H54 (cell line): ENCODE results near the gene GRM4.

Source experiments
- DNase-seq: peaks from one replicate; pipeline ENCODE4 v3.0.0; 2011; ENCODE audit warnings: low spot score, mixed read lengths; ENCODE audit not compliant: insufficient read length
- FAIRE-seq: peaks from 3 replicates; lab custom pipeline; 2011; peaks lifted over from hg19 to GRCh38; lab: Jason Lieb, UNC
- POLR2A ChIP-seq: IDR thresholded peaks from 2 replicates; pipeline ENCODE4 v1.6.1; 2011; ENCODE audit warnings: low read depth, mild to moderate bottlenecking, low read length

Gene GRM4

DNA sequence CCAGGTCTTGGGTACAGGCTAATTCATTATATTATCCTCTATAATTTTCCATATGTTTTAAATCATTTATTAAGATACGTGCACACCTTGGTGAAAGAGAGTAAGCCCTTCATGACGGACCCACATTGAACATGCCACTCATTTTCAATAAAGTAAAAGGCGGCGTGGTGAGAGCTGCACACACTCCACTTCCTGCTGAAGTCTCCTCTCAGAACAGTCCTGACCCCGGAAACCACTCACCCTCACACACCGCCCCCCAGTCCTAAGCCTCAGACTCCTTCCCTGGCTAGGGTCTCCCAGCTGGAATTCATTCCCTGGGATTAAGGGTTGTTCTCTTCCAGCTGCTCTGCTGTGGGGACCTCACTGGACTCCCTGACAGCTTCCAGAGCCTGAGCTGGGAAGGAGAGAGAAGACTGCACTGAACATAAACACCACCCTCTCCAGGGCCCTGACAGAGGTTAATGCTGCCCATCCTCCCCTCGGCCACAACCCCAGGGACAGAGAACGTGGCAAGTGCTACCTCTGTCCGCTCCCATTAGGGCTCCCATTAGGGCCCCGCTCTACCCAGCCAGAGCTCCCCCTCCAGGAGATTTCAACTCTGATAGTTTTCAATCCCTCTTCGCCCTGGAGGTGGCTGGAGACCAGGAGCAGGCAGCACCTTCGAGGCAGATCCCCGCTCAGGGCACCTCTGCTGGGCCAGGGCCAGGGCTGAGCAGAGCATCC, 24.8 kb downstream of the GRM4 start:
- no peak for FAIRE-seq
- no peak for DNase-seq
- no peak for TF ChIP-seq POLR2A

DNA sequence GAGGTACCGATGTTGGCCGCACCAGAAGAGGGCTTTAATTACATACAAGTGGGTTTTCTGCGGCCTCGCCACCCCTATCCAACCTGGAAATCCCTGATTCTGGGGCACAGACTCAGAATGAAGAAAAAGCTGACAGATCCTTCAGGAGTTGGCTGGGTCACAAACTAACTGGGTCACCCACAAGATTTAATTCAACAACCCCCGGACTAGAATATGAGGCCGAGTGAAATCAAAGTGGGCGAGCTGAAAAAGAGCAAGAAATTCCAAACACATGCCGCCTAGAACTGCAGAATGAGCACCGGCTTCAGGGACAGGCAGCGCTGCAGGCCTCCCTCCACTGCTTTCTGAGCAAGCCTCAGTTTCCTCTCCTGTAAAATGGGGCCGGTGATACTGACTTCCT, 30.0 kb downstream of the GRM4 start:
- DNase-seq = no peak
- FAIRE-seq = no peak
- no peak for TF ChIP-seq POLR2A

DNA sequence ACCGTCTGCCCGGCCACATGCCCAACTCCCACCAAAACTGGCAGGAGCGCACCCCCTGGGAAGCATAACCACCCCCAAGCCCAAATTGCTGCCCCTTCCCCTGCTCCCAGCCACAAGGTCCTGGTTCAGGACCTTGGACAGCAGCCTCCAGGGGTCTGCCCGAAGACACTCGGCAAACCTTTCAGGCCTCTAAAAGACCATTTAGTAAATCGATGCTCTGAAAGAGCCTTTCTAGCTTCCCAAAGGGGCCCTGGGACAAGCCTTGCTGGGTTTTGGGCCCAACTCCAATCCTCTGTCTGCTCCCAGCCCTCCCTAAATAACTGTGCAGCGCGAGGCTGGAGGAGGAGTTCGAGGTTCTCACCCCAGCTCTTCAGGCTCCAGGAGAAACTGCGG, 30.5 kb downstream of the GRM4 start:
- no peak for TF ChIP-seq POLR2A
- no peak for DNase-seq
- FAIRE-seq = no peak

DNA sequence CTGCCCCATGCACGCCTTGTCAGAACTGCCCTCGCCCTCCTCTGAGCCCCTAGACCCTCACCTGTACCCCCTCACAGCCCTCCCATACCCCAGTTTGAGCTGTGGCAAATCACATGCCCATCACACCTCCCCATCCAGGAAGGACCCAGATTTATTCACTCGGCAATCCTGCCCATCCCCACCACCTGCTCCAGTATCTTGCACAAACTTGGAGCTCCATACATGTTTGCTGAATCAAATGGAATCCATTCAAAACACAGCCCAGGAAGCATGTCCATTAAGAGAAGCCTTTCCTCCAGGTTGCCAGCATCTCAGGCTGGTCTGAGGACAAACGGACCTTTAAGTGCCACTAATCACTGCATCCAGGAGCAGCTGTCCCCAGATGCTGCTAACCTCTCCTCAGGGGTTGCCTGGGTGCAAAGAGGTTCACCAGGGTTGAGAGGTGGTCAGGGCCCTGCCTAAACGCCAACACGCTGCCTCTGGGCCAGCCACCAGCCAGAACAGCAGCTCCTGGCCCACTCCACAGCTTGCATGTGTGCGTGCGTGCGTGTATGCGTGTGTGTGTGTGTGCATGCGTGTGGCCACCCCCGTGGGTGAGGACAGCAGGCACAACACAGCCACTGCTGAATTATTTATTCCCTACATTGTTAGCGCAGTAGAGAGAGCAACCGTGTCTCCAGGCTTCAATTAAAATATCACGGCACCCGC, 31.0 kb downstream of the GRM4 start:
- FAIRE-seq (no peak), DNase-seq (no peak)
- TF ChIP-seq POLR2A = no peak

GRCh38 chr6:34113532-34113931, 32.4 kb downstream of the GRM4 start:
- no peak for FAIRE-seq
- TF ChIP-seq POLR2A = no peak
- DNase-seq = no peak

DNA sequence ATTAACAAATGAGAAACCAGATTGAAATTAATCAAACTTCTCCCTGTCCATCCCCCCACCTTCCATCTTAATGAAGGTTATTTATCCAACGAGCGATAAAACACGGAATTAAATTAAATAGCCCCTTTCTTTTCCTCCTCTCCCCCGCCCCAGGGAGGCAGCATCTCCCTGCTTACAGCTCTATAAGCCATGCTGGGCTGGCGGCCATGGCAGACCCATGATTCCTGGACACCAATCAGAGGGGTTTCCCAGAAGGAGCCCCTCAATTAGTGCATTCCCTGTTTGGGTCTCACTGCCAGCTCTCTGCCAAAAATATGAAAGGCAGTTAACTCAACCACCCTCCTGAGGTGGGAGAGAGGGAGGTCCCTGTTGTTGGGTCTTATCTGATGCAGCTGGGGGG, 33.8 kb downstream of the GRM4 start:
- FAIRE-seq (no peak), DNase-seq (no peak)
- no peak for TF ChIP-seq POLR2A

DNA sequence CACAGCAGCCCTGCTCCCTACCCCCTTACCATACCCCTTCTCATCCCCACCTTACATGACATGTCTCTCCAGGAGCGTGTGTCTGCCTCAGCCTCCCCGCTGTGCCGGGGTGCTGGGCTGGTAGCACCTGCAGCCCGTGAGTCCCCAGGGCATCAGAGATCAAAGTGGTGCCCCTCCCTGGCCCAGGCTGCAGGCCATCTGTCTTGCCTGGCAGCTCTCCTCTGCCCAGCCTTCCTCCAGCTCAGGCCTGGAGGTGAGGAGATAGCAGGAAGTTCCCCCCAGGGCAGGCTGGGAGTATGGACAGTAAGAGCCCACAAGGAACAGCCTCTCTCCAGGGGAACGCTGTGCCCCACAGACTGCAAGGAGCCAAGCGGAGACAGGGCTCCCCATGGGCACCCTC, 35.3 kb downstream of the GRM4 start:
- no peak for DNase-seq
- no peak for FAIRE-seq
- no peak for TF ChIP-seq POLR2A

GRCh38 chr6:34108176-34108575, 37.7 kb downstream of the GRM4 start:
- FAIRE-seq (no peak), DNase-seq (no peak)
- no peak for TF ChIP-seq POLR2A

DNA sequence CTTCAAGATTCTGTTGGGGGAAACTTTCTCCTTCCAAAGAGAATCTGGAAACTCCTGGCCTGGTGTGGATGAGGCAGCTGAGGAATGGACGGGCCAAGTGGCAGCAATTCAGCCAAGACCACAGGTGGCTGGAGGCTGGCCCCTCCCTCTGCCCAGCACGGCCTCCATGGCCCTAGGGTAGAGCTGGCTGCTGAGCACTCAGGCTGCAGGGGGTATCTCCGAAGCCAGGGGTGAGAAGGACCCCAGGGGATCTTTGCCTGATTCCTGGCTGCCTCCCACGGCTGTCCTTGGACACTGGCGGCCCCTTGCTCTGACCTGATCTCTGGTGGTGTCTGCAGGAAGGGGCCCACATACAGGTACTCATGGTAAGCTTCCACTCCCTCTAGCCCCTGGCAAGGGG, 39.0 kb downstream of the GRM4 start:
- FAIRE-seq (no peak), DNase-seq (no peak)
- no peak for TF ChIP-seq POLR2A

DNA sequence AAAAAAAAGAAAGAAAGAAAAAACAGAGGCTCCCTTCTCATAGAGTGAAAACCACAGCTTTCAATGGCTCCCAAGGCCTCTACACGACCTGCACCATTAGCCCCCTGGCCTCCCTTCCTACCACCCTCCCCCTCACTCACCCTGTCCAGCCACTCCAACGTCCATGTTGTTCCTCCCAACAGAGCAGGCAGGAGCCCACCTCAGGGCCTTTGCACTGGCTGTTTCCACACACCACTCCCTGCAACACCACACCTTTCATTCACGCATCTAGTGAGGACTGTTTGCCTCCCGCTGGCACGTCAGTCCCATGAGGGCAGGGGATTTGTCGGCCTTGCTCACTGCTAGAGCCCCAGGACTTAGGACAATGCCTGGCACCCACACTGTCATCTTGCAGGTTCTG, 39.5 kb downstream of the GRM4 start:
- FAIRE-seq = no peak
- no peak for TF ChIP-seq POLR2A

DNA sequence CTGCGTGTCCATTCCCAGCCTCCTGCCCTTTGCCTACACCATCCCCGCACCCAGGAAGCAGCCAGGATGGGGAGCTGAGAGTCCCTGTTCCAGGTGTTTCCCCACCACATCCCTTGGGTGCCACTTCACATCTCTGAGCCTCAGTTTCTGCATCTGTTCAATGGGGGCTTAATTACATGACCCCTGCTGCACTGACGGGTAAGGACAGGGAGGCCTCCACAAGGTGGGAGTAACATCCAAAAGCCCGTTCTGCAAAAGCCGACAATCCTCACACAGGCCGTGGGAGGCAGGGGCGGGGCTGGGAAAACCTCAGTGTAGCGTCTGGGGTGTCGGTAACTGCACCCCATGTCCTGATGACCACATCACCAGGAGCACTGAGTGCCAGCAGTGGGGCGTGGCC, 41.3 kb downstream of the GRM4 start:
- FAIRE-seq = no peak
- no peak for DNase-seq
- TF ChIP-seq POLR2A = no peak

More for the DNA sequence above, 39.5 kb downstream of the GRM4 start:
- DNase-seq = no peak

DNA sequence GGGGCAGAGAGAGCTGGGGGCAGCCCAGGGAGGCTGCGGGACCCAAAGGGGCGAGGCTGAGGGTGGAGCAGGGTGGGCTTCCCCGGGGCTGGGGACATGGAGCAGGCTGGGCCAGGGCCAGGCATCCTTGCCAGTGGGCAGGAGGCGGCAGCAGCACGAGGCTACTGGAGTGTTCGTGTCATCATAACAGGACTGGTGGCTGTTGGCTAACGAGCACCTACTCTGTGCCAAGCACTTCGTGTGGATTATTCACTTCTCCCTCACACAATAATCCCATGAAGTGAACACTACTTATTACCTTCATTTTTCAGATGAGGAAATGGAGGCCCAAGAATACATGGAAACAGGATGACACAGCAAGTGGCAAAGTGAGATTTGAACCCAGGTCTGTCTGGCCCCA, 41.7 kb downstream of the GRM4 start:
- DNase-seq = no peak
- TF ChIP-seq POLR2A = no peak
- FAIRE-seq = no peak

- DNase-seq (no peak), FAIRE-seq (no peak)
- TF ChIP-seq POLR2A = no peak
Observed at GRCh38 chr6:34103321-34103720, 42.6 kb downstream of the GRM4 start.

DNA sequence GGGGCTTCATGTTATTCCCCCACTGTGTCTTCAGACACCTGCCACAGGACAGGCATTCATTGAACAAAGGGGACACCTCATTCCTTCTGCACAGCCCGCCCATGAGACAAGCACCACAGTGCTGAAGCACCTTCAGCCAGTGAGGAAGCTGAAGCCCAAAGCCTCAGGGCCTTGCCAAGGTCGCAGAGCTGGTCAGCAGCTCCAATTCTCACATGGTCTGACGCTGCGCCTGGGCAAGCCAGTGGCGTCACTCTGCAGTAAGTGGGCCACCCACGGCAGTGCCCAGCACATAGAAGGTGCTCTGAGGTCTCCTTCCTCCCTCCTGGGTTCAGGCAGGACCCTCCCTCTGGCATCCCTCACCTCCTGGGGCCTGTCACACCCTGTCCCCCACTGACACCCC, 43.2 kb downstream of the GRM4 start:
- no peak for DNase-seq
- no peak for FAIRE-seq
- TF ChIP-seq POLR2A = no peak
